Fibroblast of the aortic adventitia (primary cell): ENCODE data around the gene SYF2. TPM values are rescaled to one million over a fixed set of nuclear protein-coding genes. Genes with fewer than 3 reads are reported as not detected.
A peak's percentile ranks its signal among the peaks of the same experiment; 100 is the strongest.
"Not testable (repeated sequence)": the region's sequence is repeated elsewhere in the genome, so short reads cannot be mapped to it uniquely, and the experiment has no call there.

Source experiments
- DNase-seq: peaks from one replicate; pipeline ENCODE4 v3.0.0-alpha.2; 2010; ENCODE audit warnings: low read depth
- H3K4me3 ChIP-seq: 2 replicates; pipeline ENCODE4 v1.5.1; 2011; ENCODE audit warnings: low read depth, mild to moderate bottlenecking, control low read depth, low read length, moderate library complexity
- CTCF ChIP-seq: IDR thresholded peaks from 2 replicates; pipeline ENCODE4 v1.5.1; 2011; ENCODE audit warnings: mild to moderate bottlenecking, low read length, control low read depth, inconsistent platforms; ENCODE audit not compliant: insufficient read depth
- total RNA-seq: library from RNA; depleted of rRNA; stranded (reverse); fragments of >200 nt; gene quantifications from 2 replicates; pipeline ENCODE4 v1.2.3, GENCODE V29; 2012; ENCODE audit warnings: low replicate concordance

Gene SYF2
- total RNA-seq, 1 donor = 44.7 TPM

DNA sequence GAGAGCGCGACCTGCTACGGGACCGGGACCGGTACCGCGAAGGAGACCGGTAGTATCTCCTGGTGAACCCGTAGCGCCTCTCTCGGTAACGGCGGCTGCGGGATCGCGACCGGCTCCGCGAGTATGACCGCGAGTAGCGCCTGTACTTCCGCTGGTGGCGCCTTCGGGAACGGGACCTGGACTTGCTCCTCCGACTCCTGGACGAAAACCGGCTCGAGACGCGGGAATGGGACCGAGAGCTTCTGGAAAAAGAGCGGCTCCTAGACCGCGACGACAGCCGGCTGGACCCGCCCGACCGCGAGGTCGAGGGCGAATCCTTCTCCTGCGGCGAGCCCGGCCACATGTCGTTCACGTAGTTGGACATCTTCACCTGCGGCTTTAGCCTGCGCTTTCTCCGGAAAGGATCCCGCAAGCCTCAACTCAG is 14.3 kb upstream of the SYF2 start:
- peak; percentile 10 for TF ChIP-seq CTCF
- H3K4me3 ChIP-seq = peak overlapping the region; percentile 100
- DNase-seq = no peak

GRCh38 chr1:25245809-25246599 is 13.7 kb upstream of the SYF2 start:
- TF ChIP-seq CTCF = no peak
- DNase-seq = peak; percentile 52
- H3K4me3 ChIP-seq = peak overlapping the region; percentile 100

- TF ChIP-seq CTCF = no peak
- peak overlapping the region; percentile 100 for H3K4me3 ChIP-seq
- DNase-seq = no peak
These were observed 13.1 kb upstream of the SYF2 start for GRCh38 chr1:25245393-25245792.

DNA sequence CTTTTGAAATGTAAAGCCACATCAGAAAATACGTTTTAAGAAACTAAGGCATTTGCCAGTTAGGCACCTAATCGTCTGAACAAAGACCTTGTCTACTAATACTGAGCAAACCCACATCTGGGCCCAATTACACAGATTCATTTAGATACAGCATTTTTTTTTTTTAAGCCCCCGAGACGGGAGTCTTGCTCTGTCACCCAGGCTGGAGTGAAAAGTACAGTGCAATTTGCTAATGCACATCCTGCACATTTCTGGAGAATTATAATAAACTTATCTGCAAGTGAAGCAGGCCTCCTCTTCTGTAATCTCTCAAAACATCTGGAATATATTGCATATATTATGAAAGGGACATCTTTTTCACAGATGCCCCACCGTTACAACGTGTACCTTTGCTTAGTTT is 11.6 kb upstream of the SYF2 start:
- no peak overlapping the region for H3K4me3 ChIP-seq
- DNase-seq = no peak
- TF ChIP-seq CTCF = no peak

DNA sequence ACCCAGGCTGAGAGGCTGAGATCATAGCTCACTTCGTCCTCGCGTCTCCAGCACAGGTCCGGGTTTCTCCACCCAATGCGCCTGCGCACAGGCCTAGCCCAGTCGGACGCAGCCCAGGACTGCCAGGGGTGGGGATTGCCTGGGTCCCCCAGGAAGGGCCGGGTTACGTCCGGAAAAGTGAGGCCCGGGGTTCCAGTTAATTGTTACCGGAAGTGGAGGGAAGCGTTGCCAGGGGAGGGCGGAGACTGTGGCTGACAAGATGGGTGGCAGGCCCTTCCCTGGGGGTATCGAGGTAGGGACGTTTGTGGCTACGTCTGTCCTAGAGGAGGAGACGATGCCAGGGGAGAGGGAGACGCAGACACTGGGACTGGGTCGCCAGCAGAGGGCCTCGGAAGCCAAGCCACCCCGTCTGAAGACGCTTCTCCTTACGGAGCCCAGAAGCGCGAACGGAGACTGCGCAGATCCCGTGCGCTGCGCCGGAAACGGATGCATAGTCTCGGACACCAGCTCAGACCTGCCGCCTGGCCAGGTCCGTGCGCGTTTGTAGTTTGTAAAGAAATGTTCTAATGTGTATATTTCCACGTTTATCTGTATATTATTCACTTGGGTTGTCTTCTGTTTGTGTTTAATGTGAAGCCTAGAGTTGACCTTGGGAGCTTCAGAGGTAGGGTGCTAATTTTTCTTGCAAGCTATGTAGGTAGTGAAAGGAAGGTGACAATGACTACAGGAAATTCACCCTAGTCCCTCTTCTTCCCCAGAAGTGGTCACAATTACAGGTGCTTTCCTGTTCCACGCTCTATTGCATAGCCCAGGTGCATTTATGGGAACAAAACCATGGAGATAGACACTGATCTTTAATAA is 7.6 kb upstream of the SYF2 start:
- peak; percentile 59 for TF ChIP-seq CTCF
- DNase-seq = peak; percentile 86
- H3K4me3 ChIP-seq = peak overlapping the region; percentile 63

- no peak overlapping the region for H3K4me3 ChIP-seq
- no peak for DNase-seq
- no peak for TF ChIP-seq CTCF
These were observed 5.7 kb upstream of the SYF2 start for GRCh38 chr1:25238046-25238445.

- DNase-seq = not testable (repeated sequence)
These were observed 4.0 kb upstream of the SYF2 start for GRCh38 chr1:25236261-25236660.

DNA sequence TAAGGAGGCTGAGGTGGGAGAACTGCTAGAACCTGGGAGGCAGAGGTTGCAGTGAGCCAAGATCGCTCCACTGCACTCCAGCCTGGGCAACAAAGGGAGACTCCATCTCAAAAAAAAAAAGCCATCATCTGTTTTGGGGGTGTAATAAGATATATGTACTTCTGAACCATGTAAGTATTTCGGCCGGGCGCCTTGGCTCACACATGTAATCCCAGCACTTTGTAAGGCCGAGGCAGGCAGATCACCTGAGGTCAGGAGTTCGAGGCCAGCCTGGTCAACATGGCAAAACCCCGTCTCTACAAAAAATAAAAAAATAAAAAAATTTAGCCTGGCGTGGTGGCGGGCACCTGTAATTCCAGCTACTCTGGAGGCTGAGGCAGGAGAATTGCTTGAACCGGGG is 3.1 kb upstream of the SYF2 start:
- H3K4me3 ChIP-seq, DNase-seq: not testable (repeated sequence)

More at GRCh38 chr1:25236261-25236660, 4.0 kb upstream of the SYF2 start:
- H3K4me3 ChIP-seq = not testable (repeated sequence)
